Heart left ventricle (tissue), 16 donors: ENCODE data around the gene JAKMIP3. TPM values are rescaled to one million over a fixed set of nuclear protein-coding genes. Genes with fewer than 3 reads are reported as not detected.

Experiments
- ATAC-seq, 4 donors: fragments of 200-7000 bp; cut with Tn5 transposase; one replicate each; pipeline ENCODE4 v1.9.1; 2020 to 2022; ENCODE audit warnings: moderate library complexity in 4 of 4, mild to moderate bottlenecking in 3 of 4, moderate number of reproducible peaks in 1 of 4
- DNase-seq, 5 donors: peaks; one replicate each; pipeline ENCODE4 v3.0.0-alpha.2; 2020
- H3K27ac ChIP-seq, 12 donors: fragments of 200-600 bp; sonication (generic) in 4 of 12; one replicate each; pipeline versions ENCODE4 v1.5.0 to v1.8.0; 2016 to 2022; ENCODE audit warnings: mild to moderate bottlenecking in 2 of 12
- H3K27me3 ChIP-seq, 9 donors: fragments of 200-600 bp; sonication (generic) in 2 of 9; one replicate each; pipeline versions ENCODE4 v1.5.1 to v1.8.0; 2016 to 2022; ENCODE audit warnings: mild to moderate bottlenecking in 3 of 9
- H3K36me3 ChIP-seq, 9 donors: fragments of 200-600 bp; sonication (generic) in 2 of 9; one replicate each; pipeline versions ENCODE4 v1.5.0 to v1.8.0; 2018 to 2022; ENCODE audit warnings: mild to moderate bottlenecking in 2 of 9
- H3K4me1 ChIP-seq, 12 donors: fragments of 200-600 bp; sonication (generic) in 4 of 12; one replicate each; pipeline versions ENCODE4 v1.5.0 to v1.8.0; 2016 to 2022; ENCODE audit warnings: mild to moderate bottlenecking in 3 of 12
- H3K4me3 ChIP-seq, 12 donors: fragments of 200-600 bp; sonication (generic) in 4 of 12; one replicate each; pipeline versions ENCODE4 v1.5.0 to v1.8.0; 2017 to 2022; ENCODE audit warnings: mild to moderate bottlenecking in 9 of 12, moderate library complexity in 4 of 12
- H3K9me3 ChIP-seq, 12 donors: fragments of 200-600 bp; sonication (generic) in 4 of 12; one replicate each; pipeline versions ENCODE4 v1.5.0 to v1.8.0; 2016 to 2022; ENCODE audit warnings: mild to moderate bottlenecking in 1 of 12
- POLR2A ChIP-seq, 2 donors: fragments of 450-650 bp; IDR thresholded peaks; one replicate each; pipeline ENCODE4 v1.6.1; 2017; ENCODE audit warnings: antibody characterized with exemption in 2 of 2, mild to moderate bottlenecking in 2 of 2, moderate library complexity in 2 of 2
- WGBS, 4 donors: extraction: QIAGEN DNeasy Blood & Tissue Kit in 2 of 4; methylation state at CpG; one replicate each; pipeline versions ENCODE4 v1.1.5 to v1.1.7; 2013 to 2018; 5-methylcytosine and 5-hydroxymethylcytosine counted together
- intact Hi-C, 10 donors: fragments of 100-400 bp; cut with DNase I; formaldehyde crosslinking; loops; one replicate each; pipeline versions ENCODE4 v1.11.1 to v1.14.2; 2022
- polyA plus RNA-seq, 2 donors: library from polyadenylated mRNA; stranded (reverse); fragments of 200-250 nt; gene quantifications; one replicate each; pipeline ENCODE4 v1.2.3, GENCODE V29; 2013
- total RNA-seq, 9 donors: library from RNA; depleted of rRNA in 2 of 9; stranded (reverse); fragments of >200 nt in 2 of 9; fragmentation: NEBNext Ultra II Directional in 3 of 9; extraction: Animal tissue kit (Norgen Biotek cat#: 25700) in 3 of 9; gene quantifications; one replicate each; pipeline versions ENCODE4 v1.1.0 to v1.2.4, GENCODE V29; 2016 to 2023
- TF ChIP-seq, protein P1 (sequence below), 12 donors: fragments of 200-600 bp; sonication (generic) in 4 of 12; IDR thresholded peaks; one replicate each; pipeline versions ENCODE4 v1.5.0 to v1.8.0; 2018 to 2022; ENCODE audit warnings: antibody characterized with exemption in 12 of 12, mild to moderate bottlenecking in 5 of 12
- donor health status: ischemic (EF 13 %, LVEDD 7.1; RV severe dilation, severe dysfunction).
- donor health status: healthy with polysubstance abuse.
- donor health status: DM: no; HTN: yes; CAD: no.
- donor health status: DM: no; HTN: no; CAD: no.
- donor health status: ischemic (EF 25% LVEDD 6.9; RV normal size, moderate dysfunction).
- donor health status: ischemic (EF 25% LVEDD 5.7; RV mildly dilated, moderate dysfunction).
- donor health status: healthy.
- donor health status: DM: yes; HTN: yes; CAD: no.
- donor health status: ischemic (EF 35%, LVEDD 5.7; RV mildly dilated, moderate dysfunction).
- donor health status: nonischemic (EF 11% LVEDD 7.7; RV severe dilation, severe dysfunction).
- donor health status: DM: yes; HTN: yes; CAD: no.
- donor health status: PGD.
- donor health status: ischemic (EF 29% LVEDD 5.4; RV normal size, mild dysfunction).
- donor health status: nonischemic (EF 23%, LVEDD 6.1; RV moderate dilation, normal function).

The JAKMIP3 gene
- total and polyA plus RNA-seq, 11 donors = 0.06 to 3.1 (median 1.3) TPM

DNA sequence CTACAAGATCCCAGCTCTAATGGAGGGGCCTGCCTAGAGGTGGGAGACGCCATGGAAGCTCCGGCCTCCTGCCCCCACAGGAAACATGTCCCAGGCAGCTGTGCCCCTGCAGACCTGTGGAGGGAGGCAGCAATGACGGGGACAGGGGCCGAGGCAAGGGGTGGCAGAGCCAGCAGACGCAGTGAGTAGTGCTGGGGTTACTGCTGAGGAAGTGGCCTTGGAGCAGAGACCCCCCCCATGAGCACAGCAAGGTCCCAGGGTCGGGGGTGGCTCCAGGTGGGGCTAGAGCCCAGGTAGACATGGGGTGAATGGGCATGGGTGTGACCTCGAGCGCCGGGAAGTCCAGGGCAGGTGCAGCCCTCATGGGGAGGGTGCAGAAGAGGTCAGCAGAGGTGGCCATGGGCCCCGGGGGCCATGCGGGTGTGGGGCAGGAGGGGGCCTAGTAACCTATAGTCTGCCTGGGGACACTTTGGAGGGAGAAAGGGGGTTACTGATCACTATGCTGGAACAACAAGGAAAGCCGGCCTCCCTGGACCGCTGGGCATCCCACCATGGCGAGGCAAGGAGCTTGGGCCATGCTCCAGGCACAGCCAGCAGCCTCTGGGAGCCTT, 45.5 kb downstream of the JAKMIP3 start:
- intact Hi-C loops = no loop called here
- no peaks in the 10 kb centered on the region for H3K9me3 ChIP-seq
- no peak overlapping the region for H3K4me3 ChIP-seq
- no peaks in the 10 kb centered on the region for H3K27me3 ChIP-seq
- 79 to 90% (median 81%) methylated on average over 13 to 14 of the region's 14 CpGs for WGBS, 4 donors
- no peak for TF ChIP-seq POLR2A (IDR thresholded peaks at IDR 0.05)
- TF ChIP-seq, protein P1, sequence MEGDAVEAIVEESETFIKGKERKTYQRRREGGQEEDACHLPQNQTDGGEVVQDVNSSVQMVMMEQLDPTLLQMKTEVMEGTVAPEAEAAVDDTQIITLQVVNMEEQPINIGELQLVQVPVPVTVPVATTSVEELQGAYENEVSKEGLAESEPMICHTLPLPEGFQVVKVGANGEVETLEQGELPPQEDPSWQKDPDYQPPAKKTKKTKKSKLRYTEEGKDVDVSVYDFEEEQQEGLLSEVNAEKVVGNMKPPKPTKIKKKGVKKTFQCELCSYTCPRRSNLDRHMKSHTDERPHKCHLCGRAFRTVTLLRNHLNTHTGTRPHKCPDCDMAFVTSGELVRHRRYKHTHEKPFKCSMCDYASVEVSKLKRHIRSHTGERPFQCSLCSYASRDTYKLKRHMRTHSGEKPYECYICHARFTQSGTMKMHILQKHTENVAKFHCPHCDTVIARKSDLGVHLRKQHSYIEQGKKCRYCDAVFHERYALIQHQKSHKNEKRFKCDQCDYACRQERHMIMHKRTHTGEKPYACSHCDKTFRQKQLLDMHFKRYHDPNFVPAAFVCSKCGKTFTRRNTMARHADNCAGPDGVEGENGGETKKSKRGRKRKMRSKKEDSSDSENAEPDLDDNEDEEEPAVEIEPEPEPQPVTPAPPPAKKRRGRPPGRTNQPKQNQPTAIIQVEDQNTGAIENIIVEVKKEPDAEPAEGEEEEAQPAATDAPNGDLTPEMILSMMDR (IDR thresholded peaks at IDR 0.05) = no peak
- no peak for ATAC-seq
- H3K4me1 ChIP-seq = peaks cover 0 to 8% (median 0%) of the 10 kb centered on the region in 12 donors
- H3K27ac ChIP-seq = no peak overlapping the region
- DNase-seq = peak in 4 of 5 donors; percentile 3 to 47 (median 16)
- H3K36me3 ChIP-seq = no peaks in the 10 kb centered on the region

DNA sequence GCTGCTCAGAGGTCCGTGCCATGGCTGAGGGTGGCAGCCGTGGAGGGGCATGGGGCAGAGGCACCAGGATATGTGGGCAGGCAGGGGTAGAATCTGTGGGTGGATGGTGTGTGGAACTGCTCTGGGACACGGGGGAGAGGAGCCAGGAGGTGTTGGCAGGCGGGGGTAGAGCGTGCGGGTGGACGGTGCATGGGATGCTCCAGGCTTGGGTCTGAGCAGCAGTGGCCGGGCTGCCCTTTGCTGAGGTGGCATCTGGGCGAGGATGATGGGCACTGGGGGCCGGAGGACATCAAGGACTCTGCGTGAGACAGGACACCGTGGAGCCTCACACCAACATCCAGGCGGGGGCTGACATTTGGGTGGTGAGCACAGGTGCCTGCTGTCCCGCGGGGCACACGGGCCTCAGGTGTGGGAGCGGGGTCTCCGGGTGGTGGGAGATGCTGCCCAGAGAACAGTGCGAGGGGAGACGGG, 46.2 kb downstream of the JAKMIP3 start:
- Histone ChIP-seq H3K4me1 (peaks cover 0 to 8% (median 0%) of the 10 kb centered on the region in 12 donors), H3K27me3 (no peaks in the 10 kb centered on the region), H3K36me3 (no peaks in the 10 kb centered on the region), H3K27ac (no peak overlapping the region), H3K9me3 (no peaks in the 10 kb centered on the region), H3K4me3 (no peak overlapping the region)
- intact Hi-C loops = no loop called here
- DNase-seq (peak in 4 of 5 donors; percentile 4 to 59 (median 18)), ATAC-seq (no peak)
- WGBS, 4 donors = 87 to 92% (median 89%) methylated on average over 11 to 20 of the region's 20 CpGs
- TF ChIP-seq POLR2A (IDR thresholded peaks at IDR 0.05) = no peak
- TF ChIP-seq, protein P1 (IDR thresholded peaks at IDR 0.05) = no peak

DNA sequence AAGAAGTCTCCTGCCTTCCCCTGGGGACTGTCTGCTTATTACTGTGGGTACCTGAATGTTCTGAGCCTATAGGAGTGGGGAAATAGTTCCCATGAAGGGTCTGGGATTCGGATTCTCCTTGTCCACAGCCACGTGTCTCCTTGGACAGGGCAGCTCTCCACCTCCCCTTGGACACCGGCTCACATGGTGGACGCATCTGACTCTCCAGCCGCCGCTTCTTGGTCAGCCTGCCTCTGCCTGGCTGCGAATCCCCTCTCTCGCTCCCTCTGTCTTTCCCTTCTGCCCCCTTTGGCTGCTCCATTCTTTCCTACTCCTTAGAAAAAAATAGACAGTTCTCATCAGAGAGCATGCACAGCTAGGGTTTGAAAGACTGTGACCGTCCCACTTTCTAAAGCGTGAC, 46.9 kb downstream of the JAKMIP3 start:
- intact Hi-C loops = no loop called here
- H3K27me3 ChIP-seq = no peaks in the 10 kb centered on the region
- H3K9me3 ChIP-seq = no peaks in the 10 kb centered on the region
- DNase-seq = peak in 2 of 5 donors; percentile 7 to 11
- H3K4me1 ChIP-seq = peaks cover 0 to 8% (median 0%) of the 10 kb centered on the region in 12 donors
- TF ChIP-seq, protein P1 (IDR thresholded peaks at IDR 0.05) = no peak
- no peak for TF ChIP-seq POLR2A (IDR thresholded peaks at IDR 0.05)
- H3K36me3 ChIP-seq = no peaks in the 10 kb centered on the region
- WGBS, 4 donors = 79 to 88% (median 84%) methylated on average over 10 of the region's 10 CpGs
- H3K4me3 ChIP-seq = no peak overlapping the region
- no peak overlapping the region for H3K27ac ChIP-seq
- no peak for ATAC-seq

DNA sequence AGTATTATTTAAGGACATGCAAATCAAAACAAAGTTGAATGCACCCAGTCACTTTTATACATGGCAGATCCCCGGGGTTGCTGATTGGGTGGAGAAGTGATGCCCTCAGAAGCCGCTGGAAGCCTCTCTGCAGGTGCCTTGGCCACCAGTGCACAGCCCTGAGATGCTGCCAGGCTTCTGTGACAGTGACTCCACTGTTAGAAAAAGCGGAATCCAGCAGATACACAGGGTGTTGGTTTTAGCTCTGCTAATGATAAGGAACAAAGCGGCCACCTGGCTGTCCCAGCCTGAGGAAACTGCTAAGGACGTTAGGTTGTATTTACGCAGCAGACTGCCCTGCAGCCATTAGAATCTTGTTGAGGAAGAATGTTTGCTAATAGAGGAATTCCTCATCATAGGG, 47.5 kb downstream of the JAKMIP3 start:
- Histone ChIP-seq H3K27ac (no peak overlapping the region), H3K4me3 (no peak overlapping the region), H3K9me3 (no peaks in the 10 kb centered on the region), H3K4me1 (peaks cover 0 to 8% (median 0%) of the 10 kb centered on the region in 12 donors), H3K27me3 (no peaks in the 10 kb centered on the region), H3K36me3 (no peaks in the 10 kb centered on the region)
- DNase-seq (peak in 3 of 5 donors; percentile 2 to 15 (median 9)), ATAC-seq (no peak)
- WGBS, 4 donors = 52 to 68% (median 59%) methylated on average over 6 of the region's 6 CpGs
- TF ChIP-seq POLR2A (IDR thresholded peaks at IDR 0.05) = no peak
- TF ChIP-seq, protein P1 (IDR thresholded peaks at IDR 0.05) = no peak
- intact Hi-C loops = no loop called here
